ENCODE results near the gene COA8.

DNA sequence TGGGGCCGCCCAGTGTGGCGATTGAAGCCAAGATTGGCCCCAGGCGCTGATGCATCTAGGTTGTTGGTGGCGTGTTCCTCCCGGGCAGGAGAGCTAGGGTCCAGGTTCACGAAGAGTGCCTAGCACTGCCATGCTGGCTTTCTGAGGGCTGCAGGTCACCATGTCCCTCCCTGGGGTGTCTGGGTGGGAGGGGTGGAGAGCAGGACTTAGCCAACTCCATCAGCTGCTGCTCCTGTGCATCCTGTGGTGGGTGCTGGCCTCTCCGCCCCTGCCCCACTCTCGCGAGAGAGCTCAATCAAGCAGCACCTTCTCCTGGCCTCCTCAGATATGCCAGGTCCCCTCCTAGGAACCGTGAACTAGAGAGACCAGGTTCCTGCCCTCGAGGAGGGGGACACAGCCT is 31.9 kb upstream of the COA8 start:
- TF ChIP-seq POLR2AphosphoS5 (IDR thresholded peaks at IDR 0.05): no peak
- TF ChIP-seq, protein P1, sequence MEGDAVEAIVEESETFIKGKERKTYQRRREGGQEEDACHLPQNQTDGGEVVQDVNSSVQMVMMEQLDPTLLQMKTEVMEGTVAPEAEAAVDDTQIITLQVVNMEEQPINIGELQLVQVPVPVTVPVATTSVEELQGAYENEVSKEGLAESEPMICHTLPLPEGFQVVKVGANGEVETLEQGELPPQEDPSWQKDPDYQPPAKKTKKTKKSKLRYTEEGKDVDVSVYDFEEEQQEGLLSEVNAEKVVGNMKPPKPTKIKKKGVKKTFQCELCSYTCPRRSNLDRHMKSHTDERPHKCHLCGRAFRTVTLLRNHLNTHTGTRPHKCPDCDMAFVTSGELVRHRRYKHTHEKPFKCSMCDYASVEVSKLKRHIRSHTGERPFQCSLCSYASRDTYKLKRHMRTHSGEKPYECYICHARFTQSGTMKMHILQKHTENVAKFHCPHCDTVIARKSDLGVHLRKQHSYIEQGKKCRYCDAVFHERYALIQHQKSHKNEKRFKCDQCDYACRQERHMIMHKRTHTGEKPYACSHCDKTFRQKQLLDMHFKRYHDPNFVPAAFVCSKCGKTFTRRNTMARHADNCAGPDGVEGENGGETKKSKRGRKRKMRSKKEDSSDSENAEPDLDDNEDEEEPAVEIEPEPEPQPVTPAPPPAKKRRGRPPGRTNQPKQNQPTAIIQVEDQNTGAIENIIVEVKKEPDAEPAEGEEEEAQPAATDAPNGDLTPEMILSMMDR (IDR thresholded peaks at IDR 0.05): no peak
- TF ChIP-seq POLR2A (IDR thresholded peaks at IDR 0.05): no peak
- TF ChIP-seq EP300 (IDR thresholded peaks at IDR 0.05): no peak

Measured in sigmoid colon (tissue), 4 donors.